Glomerular visceral epithelial cell (primary cell): ENCODE measurements around the gene RTCB.

Experiments
- DNase-seq: peaks from one replicate; pipeline ENCODE4 v3.0.0-alpha.2; 2016; ENCODE audit errors: extremely low spot score

RTCB gene

GRCh38 chr22:32339190-32340012 lies 72.6 kb downstream of the RTCB start:
- DNase-seq = no peak

GRCh38 chr22:32338757-32339156 lies 73.3 kb downstream of the RTCB start:
- DNase-seq = no peak
